Stimulated activated CD8-positive, alpha-beta memory T cell treated with anti-CD3 and anti-CD28 coated beads, Interleukin-12 subunit alpha, Interleukin-12 subunit beta, amount 100 ng/mL, for 4 hours (primary cell): ENCODE measurements around the gene TRIP11.

Experiments used
- DNase-seq: peaks from one replicate; pipeline ENCODE4 v3.0.0-alpha.2; 2020; ENCODE audit warnings: low read depth

The TRIP11 gene

DNA sequence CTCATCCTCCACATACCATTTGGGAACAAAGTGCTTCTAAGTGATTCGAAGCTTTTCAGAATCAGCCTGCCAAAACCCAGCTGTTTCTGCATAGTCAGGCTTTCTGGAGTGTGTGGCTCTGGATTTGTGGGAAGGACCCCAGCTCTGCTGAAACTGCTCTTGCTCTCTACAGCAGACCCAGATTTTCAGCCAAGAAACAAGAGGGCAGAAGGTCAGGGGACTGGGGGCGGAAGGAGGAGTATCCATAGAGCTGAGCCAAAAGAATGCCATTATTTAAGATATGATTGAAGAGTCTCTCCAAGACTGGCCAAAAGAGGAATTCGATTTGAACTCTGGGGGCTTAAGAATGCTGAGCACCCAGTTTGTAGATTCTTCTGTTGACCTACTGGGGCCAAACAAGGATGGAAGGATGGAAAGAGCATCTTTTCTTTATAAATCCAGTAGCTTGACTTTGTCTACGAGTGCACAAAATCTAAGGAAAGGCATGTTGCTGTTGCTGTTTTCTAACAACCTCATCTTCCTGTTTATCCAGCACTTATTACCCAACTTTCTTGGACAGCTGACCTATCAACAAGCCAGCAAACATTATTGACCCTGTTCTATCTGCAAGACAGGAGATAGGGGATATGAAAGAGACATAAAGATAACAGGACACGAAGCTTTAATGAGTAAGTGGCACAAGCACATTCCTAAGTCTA lies 121.5 kb downstream of the TRIP11 start:
- DNase-seq = no peak
